Heart left ventricle (tissue), 13 donors: ENCODE data around the gene HSPB6.

Experiments
- POLR2A ChIP-seq, 2 donors: fragments of 450-650 bp; IDR thresholded peaks; one replicate each; pipeline ENCODE4 v1.6.1; 2017; ENCODE audit warnings: antibody characterized with exemption in 2 of 2, mild to moderate bottlenecking in 2 of 2, moderate library complexity in 2 of 2
- TF ChIP-seq, protein P1 (sequence below), 12 donors: fragments of 200-600 bp; sonication (generic) in 4 of 12; IDR thresholded peaks; one replicate each; pipeline versions ENCODE4 v1.5.0 to v1.8.0; 2018 to 2022; ENCODE audit warnings: antibody characterized with exemption in 12 of 12, mild to moderate bottlenecking in 5 of 12
- donor health status: ischemic (EF 13 %, LVEDD 7.1; RV severe dilation, severe dysfunction).
- donor health status: DM: no; HTN: yes; CAD: no.
- donor health status: DM: no; HTN: no; CAD: no.
- donor health status: ischemic (EF 25% LVEDD 6.9; RV normal size, moderate dysfunction).
- donor health status: ischemic (EF 25% LVEDD 5.7; RV mildly dilated, moderate dysfunction).
- donor health status: ischemic (EF 35%, LVEDD 5.7; RV mildly dilated, moderate dysfunction).
- donor health status: nonischemic (EF 11% LVEDD 7.7; RV severe dilation, severe dysfunction).
- donor health status: DM: yes; HTN: yes; CAD: no.
- donor health status: PGD.
- donor health status: ischemic (EF 29% LVEDD 5.4; RV normal size, mild dysfunction).
- donor health status: nonischemic (EF 23%, LVEDD 6.1; RV moderate dilation, normal function).

DNA sequence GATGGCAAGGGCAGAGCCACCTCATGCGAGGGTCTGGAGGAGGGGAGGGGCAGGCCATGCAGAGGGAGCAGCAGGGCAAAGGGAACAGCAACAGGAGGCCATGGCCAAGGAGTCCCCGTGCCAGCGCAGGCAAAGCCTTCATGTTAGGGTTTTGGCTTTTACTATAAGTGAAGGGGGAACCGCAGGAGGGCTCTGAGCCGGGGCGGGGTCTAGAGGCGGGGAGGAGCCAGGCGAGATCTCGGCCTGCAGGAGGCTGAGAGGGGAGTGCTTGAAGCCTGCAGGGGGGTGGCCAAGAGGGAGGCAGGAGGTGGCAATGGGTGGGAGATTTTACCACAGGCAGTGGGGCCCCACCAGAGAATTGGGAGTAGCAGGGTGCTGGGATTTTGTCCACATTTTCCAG lies 24.8 kb upstream of the HSPB6 start:
- TF ChIP-seq, protein P1, sequence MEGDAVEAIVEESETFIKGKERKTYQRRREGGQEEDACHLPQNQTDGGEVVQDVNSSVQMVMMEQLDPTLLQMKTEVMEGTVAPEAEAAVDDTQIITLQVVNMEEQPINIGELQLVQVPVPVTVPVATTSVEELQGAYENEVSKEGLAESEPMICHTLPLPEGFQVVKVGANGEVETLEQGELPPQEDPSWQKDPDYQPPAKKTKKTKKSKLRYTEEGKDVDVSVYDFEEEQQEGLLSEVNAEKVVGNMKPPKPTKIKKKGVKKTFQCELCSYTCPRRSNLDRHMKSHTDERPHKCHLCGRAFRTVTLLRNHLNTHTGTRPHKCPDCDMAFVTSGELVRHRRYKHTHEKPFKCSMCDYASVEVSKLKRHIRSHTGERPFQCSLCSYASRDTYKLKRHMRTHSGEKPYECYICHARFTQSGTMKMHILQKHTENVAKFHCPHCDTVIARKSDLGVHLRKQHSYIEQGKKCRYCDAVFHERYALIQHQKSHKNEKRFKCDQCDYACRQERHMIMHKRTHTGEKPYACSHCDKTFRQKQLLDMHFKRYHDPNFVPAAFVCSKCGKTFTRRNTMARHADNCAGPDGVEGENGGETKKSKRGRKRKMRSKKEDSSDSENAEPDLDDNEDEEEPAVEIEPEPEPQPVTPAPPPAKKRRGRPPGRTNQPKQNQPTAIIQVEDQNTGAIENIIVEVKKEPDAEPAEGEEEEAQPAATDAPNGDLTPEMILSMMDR (IDR thresholded peaks at IDR 0.05): no peak
- TF ChIP-seq POLR2A (IDR thresholded peaks at IDR 0.05): no peak
